Smooth muscle cell of the brain vasculature (primary cell): Measurements from ENCODE around the gene HS6ST3.
"Not testable (repeated sequence)": the region's sequence is repeated elsewhere in the genome, so short reads cannot be mapped to it uniquely, and the experiment has no call there.

Source experiments
- DNase-seq: peaks from one replicate; pipeline ENCODE4 v3.0.0-alpha.2; 2012; ENCODE audit warnings: low read depth, low spot score

The HS6ST3 gene

GRCh38 chr13:96726651-96727050 lies 636.7 kb downstream of the HS6ST3 start:
- no peak for DNase-seq

- no peak for DNase-seq
These were observed 638.6 kb downstream of the HS6ST3 start for GRCh38 chr13:96728463-96728862.

GRCh38 chr13:96730676-96731075 lies 640.8 kb downstream of the HS6ST3 start:
- no peak for DNase-seq

GRCh38 chr13:96734499-96734898 lies 644.6 kb downstream of the HS6ST3 start:
- no peak for DNase-seq

- no peak for DNase-seq
These were observed 651.9 kb downstream of the HS6ST3 start for GRCh38 chr13:96741779-96742178.

- no peak for DNase-seq
These were observed 653.6 kb downstream of the HS6ST3 start for GRCh38 chr13:96743296-96744089.

GRCh38 chr13:96744367-96745331 lies 654.7 kb downstream of the HS6ST3 start:
- DNase-seq: no peak

- no peak for DNase-seq
These were observed 657.0 kb downstream of the HS6ST3 start for GRCh38 chr13:96746886-96747285.

GRCh38 chr13:96749825-96750224 lies 659.9 kb downstream of the HS6ST3 start:
- DNase-seq: no peak

- no peak for DNase-seq
These were observed 661.2 kb downstream of the HS6ST3 start for GRCh38 chr13:96751089-96751488.

- no peak for DNase-seq
These were observed 673.0 kb downstream of the HS6ST3 start for GRCh38 chr13:96762876-96763275.

- no peak for DNase-seq
These were observed 676.4 kb downstream of the HS6ST3 start for GRCh38 chr13:96766306-96766705.

GRCh38 chr13:96768524-96768923 lies 678.6 kb downstream of the HS6ST3 start:
- no peak for DNase-seq

GRCh38 chr13:96769874-96770273 lies 680.0 kb downstream of the HS6ST3 start:
- DNase-seq: no peak

GRCh38 chr13:96771486-96772367 lies 681.8 kb downstream of the HS6ST3 start:
- DNase-seq: no peak

GRCh38 chr13:96772426-96772825 lies 682.5 kb downstream of the HS6ST3 start:
- no peak for DNase-seq

GRCh38 chr13:96778302-96778701 lies 688.4 kb downstream of the HS6ST3 start:
- DNase-seq: not testable (repeated sequence)

GRCh38 chr13:96779691-96780090 lies 689.8 kb downstream of the HS6ST3 start:
- DNase-seq: no peak

- DNase-seq: no peak
These were observed 690.2 kb downstream of the HS6ST3 start for GRCh38 chr13:96780105-96780504.

- DNase-seq: no peak
These were observed 691.2 kb downstream of the HS6ST3 start for GRCh38 chr13:96781141-96781540.

GRCh38 chr13:96782186-96782585 lies 692.3 kb downstream of the HS6ST3 start:
- DNase-seq: no peak

- no peak for DNase-seq
These were observed 693.1 kb downstream of the HS6ST3 start for GRCh38 chr13:96783057-96783456.
